HG03378 (cell line): ENCODE measurements around the gene KCNJ6.
"Not testable (repeated sequence)": the region's sequence is repeated elsewhere in the genome, so short reads cannot be mapped to it uniquely, and the experiment has no call there.

Source experiments
- ATAC-seq: cut with Tn5 transposase; IDR thresholded peaks from one replicate; pipeline ENCODE4 v1.9.1; 2021; ENCODE audit warnings: mild to moderate bottlenecking, moderate library complexity; ENCODE audit not compliant: unreplicated experiment

The KCNJ6 gene

GRCh38 chr21:37916310-37917051, at the start of gene KCNJ6:
Gene KCNJ6, minus strand, starts transcription at chr21:37916457. Its CDS starts 75,775 bp downstream, at chr21:37840682.
- no peak for ATAC-seq

GRCh38 chr21:37965088-37965805, 49.0 kb upstream of the KCNJ6 start:
- ATAC-seq = no peak

- ATAC-seq = no peak
Measured at GRCh38 chr21:37958537-37958936, 42.3 kb upstream of the KCNJ6 start.

- ATAC-seq = no peak
Measured at GRCh38 chr21:37956772-37957171, 40.5 kb upstream of the KCNJ6 start.

GRCh38 chr21:37945036-37945435, 28.8 kb upstream of the KCNJ6 start:
- ATAC-seq = no peak

GRCh38 chr21:37944496-37944895, 28.2 kb upstream of the KCNJ6 start:
- no peak for ATAC-seq

- no peak for ATAC-seq
Measured at GRCh38 chr21:37940691-37941090, 24.4 kb upstream of the KCNJ6 start.

- no peak for ATAC-seq
Measured at GRCh38 chr21:37939838-37940237, 23.6 kb upstream of the KCNJ6 start.

GRCh38 chr21:37939251-37939650, 23.0 kb upstream of the KCNJ6 start:
- no peak for ATAC-seq

GRCh38 chr21:37937668-37938067, 21.4 kb upstream of the KCNJ6 start:
- no peak for ATAC-seq

- ATAC-seq = no peak
Measured at GRCh38 chr21:37936010-37936785, 19.9 kb upstream of the KCNJ6 start.

GRCh38 chr21:37932936-37933335, 16.7 kb upstream of the KCNJ6 start:
- no peak for ATAC-seq

- no peak for ATAC-seq
Measured at GRCh38 chr21:37927711-37928110, 11.5 kb upstream of the KCNJ6 start.

- ATAC-seq = no peak
Measured at GRCh38 chr21:37921091-37921490, 4.8 kb upstream of the KCNJ6 start.

- ATAC-seq = not testable (repeated sequence)
Measured at GRCh38 chr21:37920302-37920701, 4.0 kb upstream of the KCNJ6 start.

GRCh38 chr21:37917612-37918011, 1.4 kb upstream of the KCNJ6 start:
- no peak for ATAC-seq

GRCh38 chr21:37915941-37916309, 332 bp downstream of the KCNJ6 start:
- no peak for ATAC-seq

GRCh38 chr21:37915497-37915911, 753 bp downstream of the KCNJ6 start:
- ATAC-seq = no peak

- no peak for ATAC-seq
Measured at GRCh38 chr21:37912616-37913015, 3.6 kb downstream of the KCNJ6 start.

- ATAC-seq = no peak
Measured at GRCh38 chr21:37909936-37910335, 6.3 kb downstream of the KCNJ6 start.

GRCh38 chr21:37908691-37909090, 7.6 kb downstream of the KCNJ6 start:
- ATAC-seq = no peak

- no peak for ATAC-seq
Measured at GRCh38 chr21:37907076-37907475, 9.2 kb downstream of the KCNJ6 start.
